ENCODE results near the gene MBD6. TPM values are rescaled to one million over a fixed set of nuclear protein-coding genes. Genes with fewer than 3 reads are reported as not detected.

The MBD6 gene
- total and polyA plus RNA-seq, 12 donors, result 8.8 to 46.9 (median 33.5) TPM

DNA sequence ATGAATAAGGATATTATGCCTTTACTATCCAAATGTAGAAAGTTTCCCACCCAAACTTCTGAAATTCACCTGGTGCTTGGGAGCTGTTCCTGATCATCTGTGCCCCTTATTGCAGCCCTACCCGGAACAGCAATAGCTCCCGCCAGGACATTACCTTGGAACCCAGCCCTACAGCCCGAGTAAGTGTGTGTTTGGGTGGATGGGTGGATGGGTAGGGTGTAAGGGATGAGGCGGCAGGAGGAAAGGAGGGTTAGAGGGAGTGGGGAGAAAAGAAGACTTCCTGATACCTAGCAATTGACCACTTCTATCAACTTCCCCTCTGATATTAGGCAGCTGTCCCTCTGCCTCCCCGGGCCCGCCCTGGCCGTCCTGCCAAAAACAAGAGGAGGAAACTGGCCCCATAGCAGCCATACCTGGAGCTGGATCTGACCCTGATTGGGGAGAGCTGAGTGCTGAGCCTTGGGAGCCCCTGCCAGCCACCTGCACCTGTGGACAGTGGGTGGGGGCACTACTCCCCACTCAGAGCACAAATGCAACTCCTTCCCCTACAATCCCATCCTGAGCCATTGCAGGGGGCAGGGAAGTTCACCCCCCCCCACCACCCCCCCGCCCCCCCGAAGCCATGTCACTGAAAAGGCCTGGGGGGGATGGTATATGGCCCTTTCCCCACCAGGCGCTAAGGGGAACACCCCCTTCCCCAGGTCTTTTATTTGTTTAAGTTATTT is 6.4 kb downstream of the MBD6 start:
- DNase-seq (no peak), ATAC-seq (no peak)
- intact Hi-C loops (cut with DNase I), result no loop called here
- peaks cover 0 to 100% (median 74%) of the 10 kb centered on the region in 9 donors for H3K36me3 ChIP-seq
- no peak overlapping the region for H3K27ac ChIP-seq
- peaks cover 7 to 23% (median 13%) of the 10 kb centered on the region in 9 donors for H3K4me1 ChIP-seq
- no peaks in the 10 kb centered on the region for H3K27me3 ChIP-seq
- H3K9me3 ChIP-seq, result no peaks in the 10 kb centered on the region
- no peak overlapping the region for H3K4me3 ChIP-seq
- no peak for TF ChIP-seq CTCF (IDR thresholded peaks at IDR 0.05)
- WGBS, 2 donors, result 75 to 79% methylated on average over 10 of the region's 10 CpGs

DNA sequence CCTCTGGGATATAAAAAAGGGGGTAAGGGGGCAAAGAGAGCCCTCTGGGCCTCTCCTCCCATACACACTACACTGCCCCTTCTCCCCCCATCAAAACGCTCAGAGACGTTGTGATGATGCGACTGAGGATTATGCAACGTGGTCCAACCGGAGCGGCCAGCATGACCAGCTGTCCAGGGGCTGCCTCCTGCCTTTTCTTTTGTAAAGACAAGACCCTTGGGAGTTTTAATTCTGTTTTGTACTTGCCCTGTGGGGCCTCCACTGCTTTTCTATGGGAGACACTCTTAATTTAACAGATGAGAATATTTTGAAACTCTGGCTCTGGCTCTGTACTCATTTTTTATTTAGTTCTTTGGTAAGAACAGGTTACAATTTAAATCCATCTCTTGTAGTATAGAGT is 7.2 kb downstream of the MBD6 start:
- Histone ChIP-seq H3K36me3 (peaks cover 0 to 100% (median 82%) of the 10 kb centered on the region in 9 donors), H3K27me3 (no peaks in the 10 kb centered on the region), H3K4me3 (no peak overlapping the region), H3K9me3 (no peaks in the 10 kb centered on the region), H3K27ac (no peak overlapping the region), H3K4me1 (peaks cover 0 to 15% (median 5%) of the 10 kb centered on the region in 9 donors)
- 63 to 82% methylated on average over 6 of the region's 6 CpGs for WGBS, 2 donors
- ATAC-seq, result no peak
- intact Hi-C loops (cut with DNase I), result no loop called here
- no peak for DNase-seq
- TF ChIP-seq CTCF (IDR thresholded peaks at IDR 0.05), result no peak

DNA sequence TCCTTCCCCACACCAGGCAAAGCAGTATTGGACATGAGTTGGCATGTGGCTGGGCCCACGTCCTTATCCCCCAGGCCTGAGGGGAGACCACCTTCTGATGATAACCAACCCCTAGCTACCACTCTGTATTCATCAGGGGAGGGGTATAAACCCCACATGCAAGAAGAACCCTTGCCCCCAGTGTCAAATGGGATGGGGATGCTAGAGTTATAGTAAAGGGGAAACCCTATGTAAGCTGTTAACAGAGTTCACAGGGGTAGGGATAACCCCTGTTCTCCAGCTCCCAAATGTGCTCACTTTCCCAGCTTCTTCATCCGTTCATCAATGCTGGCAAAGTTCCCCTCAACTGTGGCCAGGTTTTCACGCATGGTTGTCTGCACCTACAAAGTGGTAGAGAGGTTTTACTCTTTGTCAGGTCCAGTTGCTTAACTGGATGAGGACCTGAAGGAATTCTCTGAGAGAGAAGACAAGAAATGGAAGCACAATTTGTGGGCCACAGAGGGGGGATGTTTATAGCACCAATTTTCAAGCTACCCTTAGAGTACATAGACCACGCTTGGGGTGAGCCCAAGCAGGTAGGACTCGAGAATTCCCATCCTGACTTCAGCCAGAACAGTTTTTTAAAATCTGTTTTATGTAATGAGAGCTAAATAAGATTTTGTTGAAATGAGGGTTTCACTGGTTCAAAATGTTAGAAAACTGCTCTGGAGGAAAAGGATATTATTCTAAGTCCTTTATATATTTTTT is 7.9 kb downstream of the MBD6 start:
- WGBS, 2 donors, result 66 to 77% methylated on average over 5 of the region's 5 CpGs
- no peak for DNase-seq
- H3K9me3 ChIP-seq, result no peaks in the 10 kb centered on the region
- no peaks in the 10 kb centered on the region for H3K27me3 ChIP-seq
- intact Hi-C loops (cut with DNase I), result no loop called here
- H3K4me3 ChIP-seq, result no peak overlapping the region
- H3K27ac ChIP-seq, result no peak overlapping the region
- no peak for TF ChIP-seq CTCF (IDR thresholded peaks at IDR 0.05)
- peaks cover 0 to 8% (median 0%) of the 10 kb centered on the region in 9 donors for H3K4me1 ChIP-seq
- H3K36me3 ChIP-seq, result peaks cover 0 to 100% (median 89%) of the 10 kb centered on the region in 9 donors
- ATAC-seq, result no peak

GRCh38 chr12:57531836-57532235 is 9.2 kb downstream of the MBD6 start:
- Histone ChIP-seq H3K4me3 (no peak overlapping the region), H3K27ac (no peak overlapping the region), H3K4me1 (peaks cover 0 to 5% (median 0%) of the 10 kb centered on the region in 9 donors), H3K9me3 (no peaks in the 10 kb centered on the region), H3K36me3 (peaks cover 0 to 100% (median 83%) of the 10 kb centered on the region in 9 donors), H3K27me3 (no peaks in the 10 kb centered on the region)
- TF ChIP-seq CTCF (IDR thresholded peaks at IDR 0.05), result no peak
- ATAC-seq (no peak), DNase-seq (no peak)
- intact Hi-C loops (cut with DNase I), result no loop called here
- 87 to 90% methylated on average over 1 of the region's 1 CpG for WGBS, 2 donors
